GM13977 (cell line): Measurements from ENCODE around the gene PSENEN.
A peak's percentile ranks its signal among the peaks of the same experiment; 100 is the strongest.

Source experiments
- DNase-seq: peaks from one replicate; pipeline ENCODE4 v3.0.0; 2012; ENCODE audit warnings: low spot score
- CTCF ChIP-seq: IDR thresholded peaks from 2 replicates; pipeline ENCODE4 v1.5.1; 2012; ENCODE audit warnings: mild to moderate bottlenecking, control low read depth; ENCODE audit not compliant: insufficient read depth; ENCODE audit errors: extremely low read depth, missing control alignments
- in situ Hi-C: fragments of 300-500 bp; cut with MboI; formaldehyde crosslinking; loops from one replicate; pipeline ENCODE4 v1.12.0; 2022; ENCODE audit warnings: low sequenced_read_pairs, low pct_unique_long_range_greater_than_20kb, mixed read lengths, inconsistent platforms; ENCODE audit not compliant: unreplicated experiment

Gene PSENEN

GRCh38 chr19:35745328-35746086 is at the start of gene PSENEN, which contains the start of gene U2AF1L4:
TSS of gene PSENEN (plus strand) at chr19:35745651. CDS start at chr19:35745931, 280 bp downstream.
TSS of gene U2AF1L4 (minus strand) at chr19:35745418. CDS start at chr19:35745391, 27 bp downstream.
- in situ Hi-C loops: no loop called here
- no peak for TF ChIP-seq CTCF

DNA sequence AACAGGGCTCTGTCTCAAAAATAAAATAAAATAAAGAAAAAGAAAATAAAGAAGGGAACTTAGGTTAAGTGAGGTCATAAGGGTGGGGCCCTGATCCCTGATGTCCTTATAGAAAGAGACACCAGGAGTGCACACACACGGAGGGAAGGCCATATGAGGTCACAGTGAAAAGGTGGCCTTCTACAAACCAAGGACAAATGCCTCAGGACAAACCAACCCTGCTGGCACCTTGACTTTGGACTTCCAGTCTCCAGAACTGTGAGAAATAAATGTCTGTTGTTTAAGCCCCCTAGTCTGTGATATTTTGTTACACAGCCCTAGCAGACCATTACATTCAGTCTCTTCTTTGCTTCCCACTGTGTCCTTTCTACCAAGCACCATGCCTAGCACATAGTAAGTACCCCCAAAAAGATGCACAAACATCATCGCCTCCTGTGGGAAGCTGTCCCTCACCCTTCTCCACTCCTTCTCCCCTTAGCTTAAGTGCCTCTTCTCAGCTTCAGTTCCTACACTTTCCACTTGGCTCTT is 49.5 kb upstream of the PSENEN start:
- no peak for TF ChIP-seq CTCF
- no peak for DNase-seq
- in situ Hi-C loops: no loop called here

More at GRCh38 chr19:35745328-35746086, at the start of gene PSENEN, which contains the start of gene U2AF1L4:
- peak; percentile 93 for DNase-seq

DNA sequence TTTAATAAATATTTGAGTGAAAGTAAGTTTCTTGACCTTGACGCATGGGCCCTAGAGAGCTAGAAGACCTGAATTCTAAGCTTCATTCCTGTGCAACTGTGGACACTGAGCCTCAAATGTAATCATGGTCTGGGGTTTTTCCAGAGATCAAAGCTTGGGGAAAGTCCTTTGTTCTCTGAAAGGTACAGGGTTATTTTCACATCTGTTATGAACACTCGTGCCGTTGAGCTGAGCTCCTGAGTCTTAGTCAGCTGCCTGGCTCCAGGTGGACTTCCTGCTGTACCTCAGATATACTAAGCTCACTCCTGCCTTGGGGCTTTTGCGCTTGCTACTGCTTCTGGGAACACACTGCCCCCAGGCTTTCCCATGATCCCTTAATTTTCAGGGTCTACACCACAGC is 48.6 kb upstream of the PSENEN start:
- DNase-seq: peak; percentile 72
- in situ Hi-C loops: no loop called here
- TF ChIP-seq CTCF: no peak

GRCh38 chr19:35702223-35703012 is 43.0 kb upstream of the PSENEN start:
- in situ Hi-C loops: no loop called here
- peak; percentile 94 for DNase-seq
- TF ChIP-seq CTCF: no peak

GRCh38 chr19:35703343-35703742 is 42.1 kb upstream of the PSENEN start:
- in situ Hi-C loops: no loop called here
- TF ChIP-seq CTCF: no peak
- no peak for DNase-seq

GRCh38 chr19:35704218-35704617 is 41.2 kb upstream of the PSENEN start, which contains the start of gene ZBTB32:
TSS of gene ZBTB32 (plus strand) at chr19:35704558. CDS start at chr19:35714627, 10,069 bp downstream.
- no peak for TF ChIP-seq CTCF
- in situ Hi-C loops: no loop called here
- DNase-seq: peak; percentile 39
